HG02763 (cell line): ENCODE measurements around the gene GPR61.

ENCODE experiments used
- ATAC-seq: cut with Tn5 transposase; IDR thresholded peaks from one replicate; pipeline ENCODE4 v1.9.1; 2021; ENCODE audit warnings: mild to moderate bottlenecking, moderate library complexity; ENCODE audit not compliant: unreplicated experiment

GPR61 gene, protein sequence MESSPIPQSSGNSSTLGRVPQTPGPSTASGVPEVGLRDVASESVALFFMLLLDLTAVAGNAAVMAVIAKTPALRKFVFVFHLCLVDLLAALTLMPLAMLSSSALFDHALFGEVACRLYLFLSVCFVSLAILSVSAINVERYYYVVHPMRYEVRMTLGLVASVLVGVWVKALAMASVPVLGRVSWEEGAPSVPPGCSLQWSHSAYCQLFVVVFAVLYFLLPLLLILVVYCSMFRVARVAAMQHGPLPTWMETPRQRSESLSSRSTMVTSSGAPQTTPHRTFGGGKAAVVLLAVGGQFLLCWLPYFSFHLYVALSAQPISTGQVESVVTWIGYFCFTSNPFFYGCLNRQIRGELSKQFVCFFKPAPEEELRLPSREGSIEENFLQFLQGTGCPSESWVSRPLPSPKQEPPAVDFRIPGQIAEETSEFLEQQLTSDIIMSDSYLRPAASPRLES

DNA sequence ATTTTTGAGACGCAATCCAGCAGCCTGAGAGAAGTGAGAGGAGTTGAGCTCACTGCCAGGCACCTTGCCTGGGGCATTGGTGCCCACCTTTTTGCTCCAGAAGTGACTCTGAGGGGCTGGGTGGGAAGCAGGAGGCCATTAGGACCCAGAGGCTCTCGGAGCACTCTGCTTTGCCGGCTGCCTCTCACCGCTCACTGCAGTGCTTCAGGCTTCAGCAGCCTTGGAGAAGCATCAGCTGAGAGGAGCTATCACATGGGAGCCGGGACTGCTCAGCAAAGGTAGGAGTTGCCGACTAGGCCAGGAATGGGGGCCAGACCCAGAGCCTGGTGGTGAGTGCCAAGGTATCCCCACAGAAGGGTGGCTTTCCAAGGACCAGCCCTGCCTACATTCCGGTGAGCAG is at the start of gene GPR61:
Gene GPR61, plus strand, starts transcription at position 197 of the 400 bp plus-strand sequence. CDS start 3,151 bp downstream, outside the sequence.
- ATAC-seq, result no peak

DNA sequence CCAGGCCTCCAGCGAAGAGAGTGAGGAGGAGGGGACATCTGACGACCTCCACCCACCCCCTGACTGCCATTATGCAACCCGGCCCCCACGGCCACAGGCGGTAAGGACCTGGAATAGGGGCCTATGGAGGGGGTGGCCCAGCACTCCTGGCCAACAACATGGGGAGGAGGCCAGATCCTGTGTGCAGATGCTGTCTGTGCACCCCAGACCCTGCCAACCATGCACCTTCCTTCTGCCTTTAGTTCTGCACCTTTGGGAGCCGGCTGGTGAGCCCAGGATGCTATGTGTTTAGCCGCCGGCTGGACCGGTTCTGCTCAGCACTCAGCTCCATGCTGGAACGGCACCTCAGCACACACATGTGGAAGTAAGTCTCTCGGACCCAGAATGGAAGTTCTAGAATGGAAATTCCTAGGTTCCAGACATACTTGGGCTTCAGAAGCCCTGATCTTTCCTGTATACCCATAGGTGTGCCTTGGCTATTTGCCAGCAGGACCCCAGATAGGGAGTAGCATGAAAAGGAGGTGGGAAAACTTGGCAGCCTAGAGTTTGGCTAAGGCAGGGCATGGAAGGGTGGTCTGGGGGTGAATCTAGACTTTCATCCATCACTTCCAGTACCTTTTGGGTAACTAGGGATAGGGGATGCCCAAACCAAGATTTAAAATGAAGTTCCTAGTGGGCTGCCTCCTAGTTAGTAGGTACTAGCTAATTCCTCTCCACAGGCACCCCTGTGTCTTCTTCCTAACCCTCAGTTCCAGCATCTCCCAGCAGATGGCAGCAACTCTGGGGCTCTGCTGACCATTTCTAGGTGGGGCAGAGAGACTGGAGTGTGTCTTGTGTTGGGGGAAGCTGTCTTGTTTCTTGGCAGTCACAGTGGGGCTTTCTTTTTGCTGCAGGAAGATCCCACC is 49.4 kb upstream of the GPR61 start:
- no peak for ATAC-seq

DNA sequence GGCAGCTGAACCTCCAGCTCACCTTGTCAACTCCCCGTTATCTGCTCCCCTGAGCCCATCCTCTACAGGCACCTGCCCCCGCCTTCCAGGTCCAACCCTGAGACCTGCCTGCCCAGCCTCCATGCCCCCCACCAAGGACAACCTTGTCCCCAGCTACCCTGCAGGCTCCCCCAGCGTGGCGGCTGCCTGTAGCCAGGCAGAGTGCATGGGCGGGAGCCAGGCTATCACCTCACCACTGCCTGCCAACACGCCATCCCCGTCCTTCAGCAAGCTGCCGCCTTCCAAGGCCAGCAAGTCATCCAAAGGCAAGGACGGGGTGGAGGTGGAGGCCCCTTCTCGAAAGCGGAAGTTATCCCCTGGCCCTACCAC is 48.8 kb upstream of the GPR61 start:
- no peak for ATAC-seq

DNA sequence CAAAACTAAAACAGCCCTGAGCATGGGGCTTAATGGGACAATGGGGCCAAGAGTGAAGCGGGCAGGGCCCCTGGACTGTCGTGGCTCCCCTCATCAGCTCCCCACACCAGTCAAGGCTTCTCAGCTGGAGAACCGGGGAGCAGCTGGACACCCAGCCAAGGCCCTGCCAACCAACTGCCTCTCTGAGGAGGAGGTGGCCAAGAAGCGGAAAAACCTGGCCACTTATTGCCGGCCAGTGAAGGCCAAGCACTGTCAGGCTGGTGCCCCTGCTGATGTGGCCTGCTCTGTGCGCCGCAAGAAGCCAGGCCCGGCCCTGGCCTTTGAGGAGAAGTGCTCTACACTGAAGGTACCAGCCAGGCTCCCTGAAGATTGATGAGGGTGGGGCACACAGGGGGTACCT is 48.3 kb upstream of the GPR61 start:
- ATAC-seq, result no peak

DNA sequence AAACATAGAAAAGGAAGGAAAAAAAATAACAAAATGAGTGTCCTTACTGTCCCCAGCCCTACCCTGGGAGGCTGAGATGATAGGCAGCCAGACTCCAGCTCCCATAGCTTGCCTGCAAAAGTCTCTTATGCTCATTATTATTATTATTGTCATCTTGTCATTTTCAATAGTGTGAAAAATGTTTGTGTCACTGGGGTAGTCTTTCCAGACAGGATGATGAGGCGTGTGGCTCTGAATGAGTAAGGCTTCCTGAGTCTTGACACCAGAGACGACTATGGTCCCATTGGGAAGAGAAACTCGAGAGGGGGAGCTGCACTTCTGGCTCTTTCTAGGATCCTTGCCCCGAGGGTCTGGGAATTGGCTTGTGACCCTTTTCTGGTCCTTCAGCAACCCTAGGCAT is 46.9 kb upstream of the GPR61 start:
- ATAC-seq, result no peak

DNA sequence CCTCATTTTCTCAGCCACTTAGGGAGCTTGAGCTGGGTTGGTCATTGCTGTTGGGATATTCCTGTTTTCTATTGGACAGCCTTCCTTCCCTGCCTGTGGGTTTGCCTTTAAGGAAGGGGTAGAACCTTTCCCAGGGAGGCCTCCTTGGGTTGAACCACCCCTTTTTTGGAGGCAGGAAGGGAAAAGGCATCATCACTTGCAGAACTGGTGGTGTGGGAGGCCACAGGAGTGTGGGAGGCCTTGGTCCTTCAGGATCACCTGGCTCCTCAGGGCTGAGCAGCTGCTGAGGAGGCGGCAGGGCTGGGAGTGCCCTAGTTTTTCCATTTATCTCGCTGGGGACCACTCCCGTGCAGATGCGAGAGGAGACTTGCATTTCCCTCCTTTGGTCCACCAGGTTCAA is 46.4 kb upstream of the GPR61 start:
- ATAC-seq, result no peak

DNA sequence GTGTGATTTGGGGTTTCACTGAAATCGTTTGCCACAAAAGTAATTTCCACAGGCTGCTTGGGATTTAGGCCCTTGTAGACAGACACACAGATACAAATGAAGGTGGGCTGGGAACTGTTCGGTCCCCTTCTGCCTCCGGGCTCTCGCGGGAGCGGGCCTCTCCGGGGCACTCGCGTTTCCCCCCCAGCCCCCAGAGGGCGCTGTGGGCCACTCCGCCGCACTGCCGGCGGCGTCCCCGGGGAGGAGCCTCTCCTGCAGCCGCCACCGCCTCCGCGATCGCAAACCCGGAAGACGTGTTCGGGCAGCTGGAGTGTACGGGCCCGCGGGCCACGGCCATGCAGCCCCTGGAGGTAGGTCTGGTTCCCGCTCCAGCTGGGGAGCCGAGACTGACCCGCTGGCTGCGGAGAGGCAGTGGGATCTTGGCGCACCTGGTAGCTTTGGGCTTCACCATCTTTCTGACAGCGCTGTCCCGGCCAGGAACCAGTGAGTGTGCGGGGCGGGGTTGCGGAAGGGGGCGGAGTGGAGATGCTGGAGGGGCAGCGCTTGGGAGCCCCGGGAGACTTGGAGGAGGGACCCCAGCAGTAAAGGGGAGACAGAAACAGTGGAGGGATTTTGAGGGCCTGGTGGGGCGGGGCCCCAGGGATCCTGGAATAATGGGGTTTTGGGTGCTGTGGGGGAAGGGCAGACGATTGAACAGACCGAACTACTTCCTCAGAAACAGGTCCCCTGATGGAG is 45.7 kb upstream of the GPR61 start, which contains the start of gene CYB561D1:
Gene CYB561D1, plus strand, starts transcription at position 290 of the 735 bp plus-strand sequence. Its CDS starts 46 bp downstream, at position 336.
- ATAC-seq, result peak; percentile 81

DNA sequence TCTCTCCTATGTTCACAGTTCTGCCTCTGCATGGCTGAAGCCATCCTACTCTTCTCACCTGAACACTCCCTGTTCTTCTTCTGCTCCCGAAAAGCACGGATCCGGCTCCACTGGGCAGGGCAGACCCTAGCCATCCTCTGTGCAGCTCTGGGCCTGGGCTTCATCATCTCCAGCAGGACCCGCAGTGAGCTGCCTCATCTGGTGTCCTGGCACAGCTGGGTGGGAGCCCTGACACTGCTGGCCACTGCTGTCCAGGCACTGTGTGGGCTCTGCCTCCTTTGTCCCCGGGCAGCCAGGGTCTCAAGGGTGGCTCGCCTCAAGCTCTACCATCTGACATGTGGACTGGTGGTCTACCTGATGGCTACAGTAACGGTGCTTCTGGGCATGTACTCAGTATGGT is 43.9 kb upstream of the GPR61 start:
- no peak for ATAC-seq

DNA sequence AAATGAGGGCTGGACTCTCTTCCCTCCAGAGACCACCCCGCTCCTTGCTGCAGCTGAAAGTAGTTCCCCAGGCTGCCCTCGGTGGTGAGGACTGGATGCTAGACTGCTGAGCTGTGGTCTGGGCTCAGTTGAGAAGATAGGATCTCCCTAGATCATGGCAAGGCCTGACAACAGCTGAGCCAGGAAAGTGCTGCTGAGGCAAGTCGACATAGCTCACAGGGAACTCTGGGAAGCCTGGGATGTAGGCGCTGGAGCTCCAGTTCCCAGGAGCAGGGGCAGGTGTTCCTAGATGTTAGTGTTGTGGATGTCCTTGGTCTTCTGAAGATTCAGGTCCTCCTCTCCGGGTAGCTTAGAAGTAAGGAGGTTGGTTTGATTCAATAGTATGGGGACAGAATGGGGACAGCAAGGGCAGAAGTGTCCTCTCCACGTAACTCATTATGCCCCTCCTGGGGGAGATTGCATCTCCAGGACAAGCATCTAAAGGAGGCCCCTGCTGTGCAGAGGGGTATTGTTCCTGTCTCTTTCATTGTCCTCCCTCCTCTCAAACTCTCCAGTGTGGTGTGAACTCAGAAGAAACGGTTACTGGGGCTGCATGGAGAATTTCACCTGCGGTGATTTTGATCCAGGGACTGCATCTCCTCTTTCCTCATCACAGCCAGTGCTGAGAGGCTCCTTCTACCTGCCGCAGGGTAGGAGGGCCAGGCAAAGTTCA is 42.1 kb upstream of the GPR61 start:
- no peak for ATAC-seq

DNA sequence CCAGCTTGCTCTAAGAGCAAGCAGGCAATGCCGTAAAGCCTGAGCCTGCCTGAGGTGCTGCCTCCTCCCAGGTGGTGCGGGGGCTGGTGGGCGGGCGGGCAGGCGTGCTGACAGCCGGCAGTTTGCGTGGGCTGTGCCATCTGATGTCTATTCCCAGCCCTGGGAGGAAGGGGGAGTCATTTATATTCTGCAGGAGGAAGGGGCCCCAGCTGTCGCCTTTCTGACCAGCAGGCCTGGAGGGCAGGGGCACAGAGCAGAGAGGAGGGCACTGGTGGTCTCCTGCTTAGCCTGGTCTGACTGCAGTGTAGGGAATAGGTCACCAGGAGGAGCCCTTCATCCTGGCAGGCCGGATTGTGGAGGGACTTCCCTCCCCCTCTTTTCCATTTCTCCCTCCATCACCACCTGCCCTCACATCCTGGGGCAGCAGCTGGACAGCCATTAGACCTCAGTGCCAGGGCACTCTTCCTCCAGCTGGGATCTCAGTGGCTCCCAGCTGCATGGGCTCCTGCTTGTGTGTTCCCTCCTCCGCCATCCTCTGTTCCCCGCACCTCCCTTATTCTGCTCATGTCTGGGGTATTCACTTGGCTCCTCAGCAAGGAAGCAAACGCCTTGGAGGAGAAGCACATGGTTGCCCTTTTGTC is 41.4 kb upstream of the GPR61 start:
- ATAC-seq, result no peak

DNA sequence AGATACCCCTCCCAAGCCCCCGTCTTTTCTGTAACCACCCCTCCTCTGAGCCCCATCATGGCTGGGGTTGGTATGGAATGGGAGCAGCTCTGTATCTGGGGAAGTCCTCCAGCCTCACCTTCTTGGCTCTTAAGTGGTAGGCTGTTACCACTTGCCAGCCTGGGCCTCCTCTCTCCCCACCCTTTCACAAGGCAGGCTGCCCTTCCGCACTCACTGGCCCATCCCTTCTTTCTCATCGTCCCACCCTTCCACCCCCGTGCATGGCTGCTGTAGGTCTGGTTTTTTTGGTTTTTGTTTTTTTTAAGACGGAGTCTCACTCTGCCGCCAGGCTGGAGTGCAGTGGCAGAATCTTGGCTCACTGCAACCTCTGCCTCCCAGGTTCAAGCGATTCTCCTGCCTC is 40.6 kb upstream of the GPR61 start:
- no peak for ATAC-seq

DNA sequence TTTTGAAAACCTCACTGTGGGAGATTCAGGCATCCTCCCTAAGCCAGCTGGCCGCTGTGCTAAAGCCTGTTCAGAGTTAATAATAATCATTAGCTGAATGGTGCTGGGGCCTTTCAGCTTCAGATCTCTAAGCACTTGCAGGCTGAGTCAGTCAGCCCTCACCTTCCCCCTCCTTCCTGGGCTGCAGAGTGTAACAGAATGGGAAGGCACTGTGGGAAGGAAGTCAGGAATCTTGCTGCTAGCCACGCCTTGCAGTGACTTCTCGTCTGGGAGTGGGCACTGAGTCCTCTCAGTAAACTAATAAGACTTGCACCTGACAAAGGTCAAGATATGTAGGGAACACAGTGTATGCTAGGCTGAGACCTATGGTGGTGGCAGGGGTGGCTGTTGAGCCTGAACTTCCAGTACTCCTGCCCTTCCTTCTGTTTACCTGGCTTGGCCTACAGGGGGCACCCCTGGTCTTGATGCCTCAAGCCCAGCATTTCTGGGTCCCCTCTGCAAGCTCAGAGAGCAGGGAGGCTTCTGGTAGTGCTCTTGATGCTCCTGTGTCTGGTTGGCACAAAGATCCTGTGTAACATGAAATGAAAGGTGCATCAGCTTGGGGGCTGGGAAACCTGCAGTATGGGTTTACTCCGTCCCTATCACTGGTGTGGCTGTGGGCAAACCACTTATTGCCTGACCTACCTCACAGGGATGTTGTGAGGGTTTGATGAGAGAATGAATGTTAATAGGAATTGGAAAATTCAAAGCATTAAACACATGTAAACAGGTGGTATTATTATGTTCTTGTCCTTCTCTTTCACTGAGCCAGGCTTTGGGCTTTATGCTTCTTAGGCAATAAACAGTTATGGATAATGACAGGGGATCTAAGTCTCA is 39.8 kb upstream of the GPR61 start:
- no peak for ATAC-seq

DNA sequence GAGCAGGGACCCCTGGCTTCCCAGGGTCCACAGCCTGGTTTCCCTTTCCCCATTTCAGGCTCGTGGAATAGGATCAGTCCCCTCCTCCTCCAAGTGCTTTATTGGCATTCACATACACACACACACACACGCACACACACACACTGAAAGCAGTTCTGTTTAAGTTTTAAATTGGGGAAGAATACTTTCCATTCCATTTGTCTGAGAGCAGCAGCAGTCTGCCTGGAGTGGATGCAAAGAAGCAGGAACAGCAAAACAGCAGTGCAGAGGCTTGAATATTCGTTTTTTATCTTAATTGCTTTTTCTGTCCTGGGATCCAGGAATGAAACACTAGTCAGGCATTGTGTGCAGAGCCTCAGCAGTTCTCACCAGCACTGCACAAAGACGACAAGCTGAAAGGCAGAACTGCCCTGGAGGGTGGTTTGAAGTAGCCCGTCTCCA is 38.7 kb upstream of the GPR61 start:
- ATAC-seq, result no peak

DNA sequence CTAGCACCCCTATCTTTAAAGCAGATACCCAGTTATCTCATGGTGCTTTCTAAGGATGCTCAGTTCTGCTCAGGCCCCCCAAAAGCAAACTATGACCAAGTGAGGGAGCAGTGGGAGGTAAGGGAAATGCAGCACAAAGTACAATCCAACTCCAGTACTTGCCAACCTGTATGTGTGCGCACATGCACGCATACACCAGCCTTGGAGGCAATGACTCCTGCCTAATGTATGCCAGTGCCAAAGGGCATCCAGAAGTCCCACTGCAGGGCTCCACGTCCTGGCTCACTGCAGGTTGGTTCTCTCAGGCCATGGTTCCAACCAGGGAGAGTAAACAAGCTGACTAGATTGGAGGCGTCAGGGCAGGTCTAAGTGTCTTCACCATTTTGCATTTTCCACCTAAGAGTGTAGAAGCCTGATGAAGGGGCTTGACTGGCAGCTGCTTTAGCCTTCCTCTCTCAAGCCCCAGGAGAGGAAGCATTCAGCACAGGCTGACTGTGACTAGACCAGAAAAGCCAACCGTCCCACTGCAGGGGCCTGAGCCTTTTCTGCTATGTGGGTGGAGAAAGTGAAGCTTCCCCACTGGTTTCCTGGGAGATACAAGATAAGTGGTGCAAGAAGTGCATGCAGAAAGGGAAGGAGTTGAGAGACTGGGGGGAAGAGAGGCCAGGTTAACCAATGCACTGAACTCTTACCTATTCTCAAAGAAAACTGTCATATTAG is 37.9 kb upstream of the GPR61 start:
- no peak for ATAC-seq

DNA sequence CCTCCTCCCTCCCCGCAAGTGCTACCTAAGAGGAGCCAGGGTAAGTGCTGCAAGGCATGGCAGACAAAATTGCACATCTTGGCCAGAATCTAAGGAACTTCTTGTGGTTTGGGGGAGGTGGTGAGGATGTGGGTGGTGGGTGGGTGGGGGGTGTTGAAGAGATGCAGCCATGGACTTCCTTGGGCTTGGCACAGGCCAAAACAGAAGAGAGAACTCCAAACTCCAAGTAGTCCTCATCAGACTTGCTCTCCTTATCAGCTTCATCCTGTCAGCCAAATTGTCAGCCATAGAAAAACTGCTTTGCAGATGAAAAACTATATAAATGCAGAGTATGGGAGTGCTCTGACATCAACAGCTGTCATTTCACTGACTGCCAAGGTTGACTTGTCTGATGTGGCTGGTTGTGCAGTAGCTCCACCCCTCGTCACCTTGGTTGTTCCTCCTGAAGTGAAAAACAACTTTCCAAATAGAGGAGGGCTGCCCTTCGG is 37.3 kb upstream of the GPR61 start:
- ATAC-seq, result no peak

DNA sequence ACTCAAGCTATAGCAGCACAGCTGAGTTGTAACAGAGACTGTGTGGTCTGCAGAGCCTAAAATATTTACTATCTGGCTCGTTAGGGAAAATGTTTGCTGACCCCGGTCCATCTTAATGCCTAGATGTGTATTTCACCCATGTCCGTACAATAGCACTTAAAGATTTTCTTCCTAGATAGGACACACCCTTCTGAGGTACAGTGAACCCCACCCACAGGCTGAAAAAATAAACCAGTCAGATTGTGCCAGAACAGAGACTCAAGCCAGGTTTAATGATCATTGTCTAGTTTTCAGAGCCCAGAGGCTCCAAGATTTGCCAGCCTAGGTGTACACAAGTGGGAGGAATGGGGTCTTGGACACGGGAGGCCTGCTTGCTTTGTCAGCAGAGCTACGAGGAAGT is 35.7 kb upstream of the GPR61 start:
- no peak for ATAC-seq

DNA sequence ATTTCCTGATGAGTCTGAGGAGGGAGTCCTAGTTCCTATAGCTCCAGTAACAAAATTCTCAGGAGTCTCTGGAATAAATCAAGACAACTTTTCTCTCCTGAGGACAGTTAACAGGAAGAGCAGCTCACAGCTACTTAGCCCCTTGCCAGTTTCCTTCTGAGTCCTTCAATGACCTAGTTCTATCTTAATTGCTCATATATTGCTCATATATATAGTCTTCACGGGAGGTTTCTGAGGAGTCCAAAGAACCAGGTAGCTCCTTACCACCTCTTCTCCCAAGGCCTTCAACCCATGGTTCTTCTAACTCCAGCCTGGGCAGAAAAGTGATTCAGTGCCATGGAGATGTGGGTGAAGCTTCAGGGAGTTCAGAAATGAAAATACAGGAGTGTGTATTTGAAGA is 34.7 kb upstream of the GPR61 start:
- no peak for ATAC-seq
